Prostate gland (tissue), 2 donors: ENCODE measurements around the gene BIN1. TPM values are rescaled to one million over a fixed set of nuclear protein-coding genes. Genes with fewer than 3 reads are reported as not detected.

Experiments used
- DNase-seq: peaks from one replicate; pipeline ENCODE4 v3.0.0-alpha.2; 2019; ENCODE audit warnings: low spot score
- H3K27ac ChIP-seq, 2 donors: fragments of 200-600 bp; sonication (generic); 2 replicates each; pipeline ENCODE4 v1.5.1; 2017 to 2019
- H3K27me3 ChIP-seq: fragments of 200-600 bp; sonication (generic); replicated peaks from 2 replicates; pipeline ENCODE4 v1.5.1; 2019; ENCODE audit not compliant: insufficient read depth
- H3K36me3 ChIP-seq, 2 donors: fragments of 200-600 bp; sonication (generic); 1 replicate in 1 of 2; 2 replicates in 1 of 2; pipeline versions ENCODE4 v1.5.1 to v1.8.1; 2017 to 2019
- H3K4me1 ChIP-seq: fragments of 200-600 bp; sonication (generic); replicated peaks from 2 replicates; pipeline ENCODE4 v1.5.1; 2019
- H3K4me3 ChIP-seq, 2 donors: fragments of 200-600 bp; sonication (generic); 2 replicates each; pipeline ENCODE4 v1.5.1; 2017 to 2019
- H3K9me3 ChIP-seq: fragments of 200-600 bp; sonication (generic); 2 replicates; pipeline ENCODE4 v1.5.1; 2017
- CTCF ChIP-seq, 4 experiments: fragments of 200-600 bp in 2 of 4; fragments of 450-650 bp in 2 of 4; sonication (generic) in 2 of 4; IDR thresholded peaks; 1 replicate in 3 of 4; 2 replicates in 1 of 4; pipeline ENCODE4 v1.5.1; 2016 to 2019; ENCODE audit warnings: antibody characterized with exemption in 4 of 4, mild to moderate bottlenecking in 2 of 4, moderate library complexity in 2 of 4
- POLR2A ChIP-seq: fragments of 450-650 bp; IDR thresholded peaks from one replicate; pipeline ENCODE4 v1.6.1; 2016; ENCODE audit warnings: antibody characterized with exemption, mild to moderate bottlenecking
- POLR2AphosphoS5 ChIP-seq: sonication (generic); formaldehyde crosslinking; IDR thresholded peaks from one replicate; pipeline ENCODE4 v1.6.1; 2017; ENCODE audit warnings: antibody characterized with exemption
- WGBS: methylation state at CpG from one replicate; pipeline ENCODE4 v1.1.5; 2018; 5-methylcytosine and 5-hydroxymethylcytosine counted together
- intact Hi-C: fragments of 100-400 bp; cut with DNase I; formaldehyde crosslinking; loops from one replicate; pipeline ENCODE4 v1.14.2; 2022
- total RNA-seq, 2 donors: library from RNA; depleted of rRNA; stranded (reverse); fragments of >200 nt; gene quantifications; one replicate each; pipeline ENCODE4 v1.1.0, GENCODE V29; 2016

The BIN1 gene
- total RNA-seq, 2 donors from 2014 or later = 65.6 to 70.1 TPM

GRCh38 chr2:127060264-127060945 lies 46.5 kb downstream of the BIN1 start:
- H3K4me3 ChIP-seq = no peak overlapping the region
- intact Hi-C loops = no loop called here
- no peak for DNase-seq
- H3K9me3 ChIP-seq = no peaks in the 10 kb centered on the region
- WGBS = 92% methylated on average over 30 of the region's 30 CpGs
- TF ChIP-seq CTCF (IDR thresholded peaks at IDR 0.05) = no peak
- TF ChIP-seq POLR2AphosphoS5 = no peak
- no peak for TF ChIP-seq POLR2A
- H3K27ac ChIP-seq = no peak overlapping the region
- H3K27me3 ChIP-seq = no peaks in the 10 kb centered on the region
- peaks cover 0 to 6% of the 10 kb centered on the region in 2 donors for H3K36me3 ChIP-seq
- H3K4me1 ChIP-seq = peaks cover 6% of the 10 kb centered on the region

GRCh38 chr2:127059559-127059958 lies 47.4 kb downstream of the BIN1 start:
- Histone ChIP-seq H3K36me3 (peaks cover 0 to 6% of the 10 kb centered on the region in 2 donors), H3K9me3 (no peaks in the 10 kb centered on the region), H3K27ac (no peak overlapping the region), H3K27me3 (no peaks in the 10 kb centered on the region), H3K4me1 (no peaks in the 10 kb centered on the region), H3K4me3 (no peak overlapping the region)
- intact Hi-C loops = no loop called here
- no peak for TF ChIP-seq POLR2AphosphoS5
- TF ChIP-seq CTCF (IDR thresholded peaks at IDR 0.05) = no peak
- no peak for TF ChIP-seq POLR2A
- 93% methylated on average over 10 of the region's 10 CpGs for WGBS
- DNase-seq = no peak

DNA sequence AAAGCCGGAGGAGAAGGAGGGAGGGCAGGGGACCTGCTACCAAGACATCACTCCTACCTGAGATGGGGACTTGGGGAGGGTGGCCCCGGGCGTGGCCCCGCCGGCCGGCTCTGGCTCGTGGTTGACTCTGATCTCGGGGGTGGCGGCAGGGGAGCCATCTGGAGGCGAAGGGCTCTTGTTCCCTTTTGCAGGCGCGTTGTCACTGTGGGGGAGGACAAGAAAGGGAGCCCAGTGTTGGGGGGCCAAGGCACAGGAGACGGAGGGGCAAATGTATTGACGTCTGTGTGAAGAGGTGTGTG lies 48.1 kb downstream of the BIN1 start:
- intact Hi-C loops = no loop called here
- 80% methylated on average over 13 of the region's 14 CpGs for WGBS
- Histone ChIP-seq H3K4me1 (no peaks in the 10 kb centered on the region), H3K4me3 (no peak overlapping the region), H3K27ac (no peak overlapping the region), H3K36me3 (peaks cover 0 to 6% of the 10 kb centered on the region in 2 donors), H3K27me3 (no peaks in the 10 kb centered on the region), H3K9me3 (no peaks in the 10 kb centered on the region)
- no peak for DNase-seq
- TF ChIP-seq POLR2AphosphoS5 (no peak), CTCF (IDR thresholded peaks at IDR 0.05) (no peak), POLR2A (no peak)

- peaks cover 0 to 6% of the 10 kb centered on the region in 2 donors for H3K36me3 ChIP-seq
- intact Hi-C loops = no loop called here
- no peak overlapping the region for H3K27ac ChIP-seq
- H3K27me3 ChIP-seq = no peaks in the 10 kb centered on the region
- TF ChIP-seq POLR2AphosphoS5 (no peak), CTCF (IDR thresholded peaks at IDR 0.05) (no peak), POLR2A (no peak)
- WGBS = 80% methylated on average over 11 of the region's 11 CpGs
- no peaks in the 10 kb centered on the region for H3K9me3 ChIP-seq
- no peaks in the 10 kb centered on the region for H3K4me1 ChIP-seq
- DNase-seq = no peak
- H3K4me3 ChIP-seq = no peak overlapping the region
Measured at GRCh38 chr2:127058246-127058953, 48.6 kb downstream of the BIN1 start.
